HG03354 (cell line): Measurements from ENCODE around the gene EPS15.
"Not testable (repeated sequence)": the region's sequence is repeated elsewhere in the genome, so short reads cannot be mapped to it uniquely, and the experiment has no call there.

Source experiments
- ATAC-seq: cut with Tn5 transposase; IDR thresholded peaks from one replicate; pipeline ENCODE4 v1.9.1; 2021; ENCODE audit warnings: mild to moderate bottlenecking; ENCODE audit not compliant: unreplicated experiment, poor library complexity, severe bottlenecking

The EPS15 gene

DNA sequence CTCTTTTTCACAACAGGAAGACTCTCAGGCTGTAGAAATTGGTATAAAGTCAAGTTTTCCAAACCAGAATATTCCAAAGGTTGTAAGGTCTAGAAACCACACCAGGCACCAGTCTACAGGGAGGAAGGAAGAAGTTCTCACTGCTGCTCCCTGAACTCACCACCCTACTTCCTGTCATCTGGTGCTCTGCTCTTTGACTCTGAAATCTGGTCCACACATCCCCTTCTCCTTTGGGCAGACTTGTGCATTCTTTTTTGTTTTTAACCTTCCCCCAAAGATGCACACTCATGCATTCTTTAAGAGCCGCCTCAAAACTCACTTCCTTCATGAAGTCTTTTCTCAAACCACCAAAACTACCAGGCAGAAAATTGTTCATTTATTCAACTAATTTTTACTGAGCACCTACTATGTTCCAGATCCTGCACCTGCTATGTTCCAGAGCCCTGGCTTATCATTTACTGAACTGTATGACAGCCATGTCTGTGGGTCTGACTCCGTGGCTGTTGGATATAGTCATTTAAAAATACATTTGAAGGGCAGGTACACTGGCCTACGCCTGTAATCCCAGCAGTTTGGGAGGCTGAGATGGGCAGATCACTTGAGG lies 30.1 kb upstream of the EPS15 start:
- ATAC-seq = no peak

DNA sequence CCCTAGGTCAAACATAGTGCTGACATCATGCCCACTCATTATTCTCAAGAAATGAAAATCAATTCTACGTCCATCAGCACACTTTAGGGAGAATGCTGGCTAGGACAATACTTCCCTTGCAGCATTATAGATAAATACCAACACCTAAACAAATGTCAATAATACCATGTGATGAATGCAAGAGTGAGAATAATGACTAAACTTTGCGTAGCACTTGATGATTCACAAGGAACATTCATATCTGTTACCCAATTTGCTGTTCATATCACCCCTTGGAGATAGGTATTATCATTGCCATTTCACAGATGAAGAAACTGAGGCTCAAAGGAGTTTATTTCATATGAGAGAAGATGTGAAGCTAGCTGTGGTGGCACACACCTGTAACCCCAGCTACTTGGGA lies 24.8 kb upstream of the EPS15 start:
- no peak for ATAC-seq

DNA sequence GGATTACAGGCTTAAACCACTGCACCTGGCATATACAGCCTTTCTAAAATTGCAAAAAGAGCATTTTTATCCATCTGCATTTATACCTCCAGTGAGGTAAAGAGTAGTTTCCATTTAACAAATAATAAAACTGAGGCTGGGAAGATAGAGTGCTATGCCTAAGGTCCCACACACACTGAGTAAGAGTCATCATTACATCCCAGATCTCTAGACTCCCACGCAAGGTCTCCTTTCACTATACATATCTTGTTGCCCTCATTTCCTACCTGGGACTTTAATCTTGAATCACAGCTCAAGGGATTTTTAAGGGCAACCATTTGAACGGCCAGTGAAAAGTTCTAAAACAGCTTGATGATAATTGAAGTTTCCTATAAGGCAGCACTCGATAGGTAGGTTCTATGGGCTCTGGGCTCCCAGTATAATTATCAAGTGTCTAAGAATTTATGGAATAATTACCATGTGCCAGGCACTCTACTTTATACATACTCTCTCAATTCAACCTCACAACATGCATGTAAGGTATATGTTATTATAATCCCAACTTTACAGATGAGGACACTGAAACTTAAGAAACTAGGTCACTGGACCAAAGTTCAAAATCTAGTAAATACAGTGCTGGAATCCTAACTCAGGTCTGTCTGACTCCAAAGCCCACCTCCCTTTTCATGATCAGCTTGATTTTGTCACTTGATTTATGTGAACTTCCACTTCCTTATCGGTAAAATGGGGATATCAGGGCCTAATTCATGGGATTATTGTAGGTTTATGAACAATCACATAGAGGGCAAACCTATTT lies 23.3 kb upstream of the EPS15 start:
- ATAC-seq = no peak

DNA sequence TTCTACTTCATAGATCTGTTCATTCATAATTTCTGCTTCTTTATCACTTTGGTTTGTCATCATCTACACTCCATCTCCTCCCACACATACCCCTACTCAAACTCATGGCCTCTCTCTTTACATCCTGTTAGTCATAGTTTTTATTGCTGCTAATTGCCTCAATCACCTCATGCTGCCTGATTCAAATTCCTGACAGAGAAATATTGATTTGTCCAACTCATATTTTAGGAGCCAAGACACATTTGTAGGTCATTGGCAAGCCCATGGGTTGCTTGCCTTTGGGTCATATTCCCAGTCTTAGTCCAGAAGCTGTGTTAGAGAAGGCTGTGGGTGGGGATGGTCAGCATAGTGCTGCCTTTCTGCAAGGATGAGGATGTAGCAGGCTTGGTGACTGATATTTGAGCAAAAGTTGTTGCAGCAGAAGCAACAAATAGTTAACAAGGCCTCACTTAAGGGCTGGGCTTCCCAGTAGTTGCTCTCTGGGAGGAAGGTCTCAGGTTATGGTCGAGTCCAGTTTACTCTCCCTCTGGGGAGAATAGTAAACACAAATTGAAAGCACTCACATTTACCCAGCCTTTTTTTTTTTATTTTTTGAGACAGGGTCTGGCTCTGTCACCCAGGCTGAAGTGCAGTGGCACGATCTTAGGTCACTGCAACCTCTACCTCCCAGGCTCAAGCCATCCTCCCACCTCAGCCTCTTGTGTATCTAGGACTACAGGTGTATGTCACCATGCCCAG lies 22.4 kb upstream of the EPS15 start:
- ATAC-seq = no peak

DNA sequence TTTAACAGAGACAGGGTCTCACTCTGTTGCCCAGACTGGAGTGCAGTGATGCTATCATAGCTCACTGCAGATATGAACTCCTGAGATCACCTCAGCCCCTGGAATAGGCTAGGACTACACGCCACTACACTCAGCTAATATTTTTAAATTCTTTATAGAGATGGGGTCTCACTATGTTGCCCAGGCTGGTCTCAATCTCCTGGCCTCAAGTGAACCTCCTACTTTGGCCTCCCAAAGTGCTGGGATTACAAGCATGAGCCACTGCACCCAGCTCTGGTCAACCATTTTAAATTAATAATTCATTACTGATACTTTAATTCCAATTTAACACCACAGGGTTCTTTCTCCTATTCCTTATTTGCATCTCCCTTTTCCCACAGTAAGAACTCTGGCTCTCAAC lies 18.5 kb upstream of the EPS15 start:
- ATAC-seq = no peak

DNA sequence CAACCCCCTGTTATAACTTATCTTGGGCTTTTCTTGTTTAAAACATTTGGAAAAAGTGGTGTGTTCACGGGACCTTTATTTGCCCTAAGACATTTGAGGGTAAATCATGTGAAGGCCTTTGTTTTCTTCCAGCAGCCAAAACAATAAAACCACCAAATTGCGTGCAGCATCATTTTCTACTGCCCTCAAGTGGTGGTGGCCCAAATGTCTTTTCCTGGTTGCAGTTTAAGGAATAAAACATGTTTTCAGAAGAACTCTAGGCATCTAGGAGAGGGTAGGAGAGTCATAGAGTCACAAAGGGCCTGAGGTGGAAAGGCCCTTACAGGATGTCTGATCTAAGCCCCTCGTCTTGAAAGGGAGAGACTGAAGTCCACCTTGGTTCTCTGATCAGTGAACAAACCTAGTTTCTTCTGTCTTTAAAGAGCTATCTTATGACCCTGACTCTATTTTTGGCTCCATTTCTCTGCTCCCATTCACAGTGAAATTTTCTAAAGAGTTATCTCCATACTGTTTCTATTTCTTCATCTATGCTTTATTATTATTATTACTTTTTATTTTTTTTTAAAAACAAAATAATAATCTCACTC lies 16.0 kb upstream of the EPS15 start:
- ATAC-seq = no peak

DNA sequence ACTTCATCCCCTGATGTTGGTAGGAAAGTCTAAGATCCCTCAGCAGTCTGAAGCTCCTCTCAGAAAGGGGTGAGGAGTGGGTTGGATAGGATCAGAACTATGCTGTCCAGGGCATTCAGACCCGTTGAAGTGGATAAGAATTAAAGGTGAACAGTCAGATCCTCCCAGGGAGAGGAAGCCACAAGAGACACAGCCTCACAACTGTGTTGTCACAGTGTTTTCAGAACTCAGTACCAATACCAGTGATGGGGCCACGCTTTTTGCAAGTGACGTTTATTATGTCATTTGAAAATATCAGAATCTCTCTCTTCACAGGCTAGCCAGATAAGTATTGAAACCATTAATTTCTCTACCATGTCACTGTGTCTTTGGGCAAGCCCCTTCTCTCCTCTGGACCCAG lies 15.4 kb upstream of the EPS15 start:
- ATAC-seq = no peak

DNA sequence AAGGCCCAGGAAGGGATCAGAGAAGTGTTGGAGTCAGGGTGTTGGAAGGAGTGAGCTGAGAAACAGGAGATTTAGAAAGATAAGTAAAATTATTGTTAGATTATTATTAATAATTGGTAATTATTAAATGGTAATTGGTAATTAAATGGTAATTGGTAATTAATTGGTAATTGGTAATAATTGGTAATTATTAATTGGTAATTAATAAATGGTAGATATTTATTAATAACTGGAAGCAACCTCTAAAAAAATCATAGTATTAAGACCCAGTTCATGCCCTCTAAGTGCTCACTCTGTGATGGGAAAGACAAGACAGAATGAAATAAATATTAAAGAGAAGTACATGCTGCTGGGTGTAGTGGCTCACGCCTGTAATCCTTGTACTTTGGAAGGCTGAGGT lies 13.8 kb upstream of the EPS15 start:
- ATAC-seq = no peak

DNA sequence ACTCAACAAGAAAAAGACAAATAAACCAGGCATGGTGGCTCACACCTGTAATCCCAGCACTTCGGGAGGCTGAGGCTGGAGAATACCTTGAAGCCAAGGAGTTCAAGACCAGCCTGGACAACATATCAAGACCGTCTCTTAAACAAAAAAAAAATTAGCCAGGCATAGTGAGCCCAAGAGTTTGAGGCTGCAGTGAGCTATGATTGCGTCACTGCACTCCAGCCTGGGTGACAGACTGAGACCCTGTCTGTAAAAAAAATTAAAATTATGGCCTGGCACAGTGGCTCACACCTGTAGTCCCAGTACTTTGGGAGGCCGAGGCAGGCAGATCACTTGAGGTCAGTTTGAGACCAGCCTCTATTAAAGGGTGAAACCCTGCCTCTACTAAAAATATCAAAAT lies 11.4 kb upstream of the EPS15 start:
- not testable (repeated sequence) for ATAC-seq

DNA sequence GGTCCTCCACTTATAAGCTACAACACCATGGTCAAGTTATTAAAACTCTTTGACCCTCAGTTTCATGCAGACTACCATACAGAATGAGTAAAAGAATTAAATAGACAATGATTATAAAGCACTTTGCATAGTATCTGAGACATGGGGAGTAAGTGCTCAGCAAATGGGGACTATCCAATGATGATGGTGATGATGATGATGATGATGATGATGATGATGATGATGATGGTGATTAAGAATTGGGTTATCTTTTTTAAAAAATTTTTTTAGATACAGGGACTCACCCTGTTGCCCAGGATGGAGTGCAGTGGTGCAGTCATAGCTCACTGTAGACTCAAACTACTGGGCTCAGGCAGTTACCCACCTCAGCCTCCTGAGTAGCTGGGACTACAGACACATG lies 8.1 kb upstream of the EPS15 start:
- ATAC-seq = no peak

DNA sequence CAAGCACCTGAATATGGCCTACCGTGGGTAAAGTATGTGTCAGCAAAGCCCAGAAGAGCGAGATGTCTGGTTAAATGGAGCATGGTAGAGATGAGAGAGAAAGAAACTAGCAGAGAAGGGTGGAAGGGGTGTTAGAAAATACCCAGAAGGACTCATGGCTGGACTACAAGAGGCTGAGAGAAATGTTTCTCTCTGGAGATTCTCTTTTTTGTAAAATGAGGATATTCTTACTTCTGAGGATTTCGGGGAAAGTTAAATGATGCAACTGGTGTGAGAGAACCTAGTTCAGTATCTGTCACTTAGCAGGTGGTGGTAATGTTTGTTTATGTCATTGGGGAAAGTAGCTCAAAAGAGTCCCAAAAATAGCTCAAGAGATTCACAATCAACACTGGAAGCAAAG lies 7.2 kb upstream of the EPS15 start:
- no peak for ATAC-seq

DNA sequence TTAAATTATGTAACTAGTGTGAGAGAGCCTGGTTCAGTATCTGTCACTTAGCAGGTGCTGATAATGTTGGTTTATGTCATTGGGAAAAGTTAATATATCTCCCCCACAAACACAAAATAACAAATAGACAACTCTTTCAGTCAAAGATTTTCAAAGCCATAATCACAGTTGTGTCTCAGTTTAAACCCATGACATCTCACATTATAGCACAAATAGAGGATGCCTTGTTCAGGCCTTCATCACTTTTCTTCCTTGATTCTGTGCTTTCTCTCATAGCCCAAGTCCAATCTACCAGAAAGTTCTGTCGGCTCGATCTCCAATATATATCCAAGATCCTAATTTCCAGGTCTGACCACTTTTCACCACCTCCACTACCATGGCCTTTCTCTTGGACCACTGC lies 6.2 kb upstream of the EPS15 start:
- ATAC-seq = no peak

DNA sequence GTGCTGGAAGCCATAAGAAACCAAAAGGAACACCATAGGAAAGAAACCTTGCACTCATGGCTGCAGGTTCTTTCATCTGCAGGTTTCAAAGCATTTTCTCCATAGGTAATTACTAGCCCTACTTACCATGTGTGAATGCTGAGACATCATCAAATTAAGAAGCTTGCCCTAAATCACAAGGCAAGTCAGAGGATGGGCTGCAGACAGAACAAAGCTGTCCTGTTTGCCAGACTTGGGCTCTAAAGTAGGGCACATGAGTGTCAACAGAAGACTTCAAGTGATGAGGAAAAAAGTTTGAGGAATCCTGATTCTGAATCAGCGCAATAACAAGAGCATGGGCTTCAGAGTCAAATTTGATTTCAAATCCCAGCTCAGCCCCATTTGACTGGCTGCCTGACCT lies 5.8 kb upstream of the EPS15 start:
- no peak for ATAC-seq

DNA sequence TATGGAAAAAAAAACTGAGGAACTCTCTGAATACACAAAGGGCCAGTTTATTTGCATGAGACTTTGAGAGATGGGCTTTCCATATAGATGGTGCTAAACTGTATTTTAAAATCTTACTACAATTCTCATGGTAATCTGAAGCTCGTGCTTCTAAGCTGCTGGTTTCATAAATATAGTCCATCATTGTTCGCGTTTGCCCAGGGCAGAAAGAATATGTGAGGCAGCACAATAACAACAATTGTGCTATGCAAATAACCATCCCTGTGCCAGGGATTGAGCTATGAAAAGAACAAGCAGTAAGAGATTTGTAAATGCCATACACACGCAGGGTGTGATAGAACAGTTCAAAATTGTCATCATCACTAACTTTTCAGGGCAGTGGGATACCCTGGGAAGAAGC lies 4.9 kb upstream of the EPS15 start:
- ATAC-seq = no peak

DNA sequence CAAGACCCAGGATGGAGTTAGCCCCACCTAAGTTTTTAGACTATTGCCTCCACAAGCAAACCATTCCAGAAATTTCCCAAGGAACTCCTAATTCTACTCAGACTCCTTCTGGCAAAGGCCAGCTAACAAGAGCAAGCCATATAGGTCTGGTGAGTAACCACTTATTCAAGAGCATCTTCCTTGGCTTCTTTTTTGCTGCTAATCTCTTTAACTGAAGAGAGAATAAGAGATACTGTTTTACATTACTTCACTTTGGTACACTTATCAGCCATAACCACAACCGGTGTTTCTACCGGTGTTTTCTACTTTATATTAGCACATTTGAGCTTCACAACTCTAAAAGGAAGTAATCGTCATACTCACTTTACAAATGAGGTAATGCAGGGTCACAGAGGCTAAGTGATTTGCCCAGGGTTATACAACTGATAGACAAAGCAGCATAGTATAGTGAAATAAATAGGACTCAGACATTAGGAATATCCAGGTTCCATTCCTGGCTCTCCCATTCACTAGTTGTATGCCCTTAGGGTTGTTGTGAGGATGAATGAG lies 1.7 kb upstream of the EPS15 start:
- ATAC-seq = no peak

DNA sequence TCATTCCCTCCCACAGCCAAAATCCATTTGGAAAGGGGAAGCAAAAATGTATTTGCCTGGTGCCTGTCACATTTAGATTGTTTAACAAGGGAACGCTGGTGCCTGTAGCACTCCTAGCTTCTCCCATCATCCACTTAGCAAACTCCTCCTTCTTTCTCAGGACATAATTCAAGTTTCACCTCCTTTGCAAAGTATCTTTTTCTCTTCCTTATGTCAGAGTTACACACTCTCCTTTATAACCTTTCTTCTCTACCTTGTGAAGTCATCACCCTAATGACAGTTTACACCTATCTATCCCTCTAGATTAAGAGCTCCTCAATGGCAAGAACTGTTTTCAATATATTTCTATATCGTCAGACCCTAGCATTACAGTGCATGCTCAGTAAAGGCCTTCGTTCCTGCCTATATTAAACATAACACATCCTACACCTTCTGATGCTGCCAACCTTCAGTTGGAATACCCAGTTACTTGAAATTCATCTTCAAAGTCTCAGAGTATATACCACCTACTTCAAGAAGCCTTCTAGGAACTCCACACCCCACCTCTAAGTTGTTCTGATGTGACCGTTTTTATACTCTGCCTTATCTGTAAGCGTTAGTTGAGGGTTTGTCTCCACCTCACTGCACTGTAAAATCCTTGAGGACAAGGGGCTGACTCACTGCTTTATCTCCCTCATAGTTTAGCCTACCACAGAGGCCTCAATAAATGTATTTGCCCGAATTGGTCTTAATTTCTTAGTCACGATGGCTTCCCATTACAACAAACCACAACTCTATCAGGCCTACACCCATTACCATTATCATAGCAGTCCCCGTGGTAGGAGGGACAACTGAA lies 1.0 kb upstream of the EPS15 start:
- ATAC-seq = no peak

DNA sequence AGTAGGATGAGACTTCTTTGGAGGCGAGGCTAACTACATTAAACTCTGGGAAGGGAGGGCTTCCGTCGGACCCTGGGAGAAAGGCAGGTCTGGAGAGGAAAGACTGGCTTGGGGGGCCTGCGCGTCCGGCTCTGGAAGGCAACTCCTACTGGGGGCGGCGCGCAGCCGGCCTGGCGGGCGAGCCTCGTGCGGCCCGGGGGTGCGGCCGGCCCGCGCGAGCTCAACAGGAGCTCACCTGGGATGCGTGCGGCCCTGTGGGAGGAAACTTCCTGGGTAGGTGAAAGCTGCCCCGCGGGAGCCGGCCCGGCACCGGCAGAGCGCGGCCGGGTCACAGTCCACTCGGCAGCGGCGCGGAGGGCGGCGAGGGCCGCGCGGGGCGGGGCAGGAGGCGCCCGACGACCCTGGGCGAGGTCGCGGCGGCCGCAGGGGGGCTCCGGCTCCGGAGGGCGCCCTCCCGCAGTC lies 449 bp downstream of the EPS15 start:
- peak; percentile 56 for ATAC-seq

DNA sequence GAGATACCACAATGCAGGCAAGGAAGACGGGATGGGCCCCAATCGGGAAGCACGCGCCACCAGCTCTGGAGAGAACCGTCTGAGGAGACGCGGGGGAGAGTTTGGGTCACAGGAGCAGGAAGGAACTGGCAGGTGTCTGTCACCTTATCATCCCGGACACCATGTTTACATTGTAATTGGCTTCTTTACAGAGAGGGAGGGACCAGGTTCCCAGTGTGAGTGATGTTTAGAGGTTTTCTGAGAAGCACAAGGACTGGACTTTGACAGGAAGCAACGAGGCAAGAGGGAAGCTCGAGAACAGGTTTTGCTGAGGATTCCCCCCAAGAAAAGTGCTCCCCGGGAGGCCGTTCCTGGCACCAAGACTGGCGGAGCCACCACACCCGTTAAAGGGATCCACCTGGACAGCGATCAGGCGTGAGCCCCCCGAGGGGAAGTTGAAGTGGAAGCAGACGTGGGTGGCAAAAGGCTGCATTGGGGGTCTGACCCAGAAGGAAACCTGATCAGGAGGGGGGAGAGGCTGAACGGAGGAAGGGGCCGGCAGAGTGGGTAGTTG lies 957 bp downstream of the EPS15 start:
- ATAC-seq = peak; percentile 37

DNA sequence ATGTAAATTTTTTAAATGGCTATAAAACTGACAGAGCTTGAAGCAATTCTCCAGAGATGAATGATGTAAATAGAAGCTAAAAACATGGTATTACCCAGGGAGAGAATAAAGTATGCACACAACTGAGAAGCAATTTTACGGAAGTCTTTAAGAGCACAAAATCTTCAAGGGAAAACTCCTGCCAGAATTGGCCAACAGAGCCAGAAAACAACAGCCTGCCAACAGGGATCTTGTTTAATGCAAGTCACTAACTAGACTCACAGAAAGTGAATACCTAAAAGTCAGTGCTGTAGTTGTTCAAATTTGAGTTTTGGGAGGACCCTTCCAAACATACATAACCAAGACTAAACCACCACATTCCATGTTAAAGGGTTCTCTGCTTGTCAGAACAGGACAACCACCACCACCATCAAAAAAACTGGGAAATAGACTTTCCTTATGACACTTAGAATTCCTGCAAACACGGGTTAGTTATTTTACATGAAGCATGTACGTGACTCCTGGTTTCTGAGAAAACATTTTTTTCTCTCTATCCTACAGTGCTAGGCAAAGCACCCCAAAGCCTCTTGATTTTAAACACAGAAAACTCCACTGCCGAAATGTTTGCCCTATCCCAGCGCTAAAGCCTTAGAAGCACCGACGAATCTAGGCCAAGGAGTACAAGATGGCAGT lies 1.6 kb downstream of the EPS15 start:
- ATAC-seq = no peak
